ENCODE data around the gene PLPPR3. TPM values are rescaled to one million over a fixed set of nuclear protein-coding genes. Genes with fewer than 3 reads are reported as not detected.
"Not testable (repeated sequence)": the region's sequence is repeated elsewhere in the genome, so short reads cannot be mapped to it uniquely, and the experiment has no call there.

PLPPR3 gene
- total RNA-seq, 1 experiment from 2014 or later: 63.7 TPM

- POLR2A ChIA-PET: no interaction called here
- ATAC-seq: no peak
Observed at GRCh38 chr19:824885-825284, 3.1 kb upstream of the PLPPR3 start.

GRCh38 chr19:823565-824121 is 1.9 kb upstream of the PLPPR3 start:
- in situ Hi-C loops (cut with HindIII; ENCODE audit: low pct_unique_long_range_greater_than_20kb, low sequenced_read_pairs) (no loop called here), intact Hi-C loops (cut with micrococcal nuclease; ENCODE audit: unreplicated experiment) (no loop called here)
- CTCF ChIA-PET: no interaction called here
- DNase-seq (ENCODE audit: low read depth, low spot score) (no peak), ATAC-seq (peak; percentile 79)
- Histone ChIP-seq H3K4me3 (ENCODE audit: low read depth in 2 of 2, low read length in 2 of 2) (peak overlapping the region in 1 of 2 experiments; percentile 15; a peak in 1 of 4 replicates), H3K27me3 (ENCODE audit: control insufficient read depth, insufficient read depth, low read length) (no peaks in the 10 kb centered on the region), H3K9me3 (ENCODE audit: control insufficient read depth, insufficient read depth, low read depth, low read length) (no peaks in the 10 kb centered on the region), H3K4me1 (ENCODE audit: control insufficient read depth, insufficient read depth, low read length) (peaks cover 10% of the 10 kb centered on the region), H3K36me3 (ENCODE audit: control insufficient read depth, insufficient read depth, low read length) (no peaks in the 10 kb centered on the region), H3K27ac (ENCODE audit: low read length) (peak overlapping the region; percentile 90)
- TSS peak; percentile 97 for BruUV-seq (replicated peaks)
- TF ChIP-seq POLR2AphosphoS5 (IDR thresholded peaks at IDR 0.05; ENCODE audit: low read depth, low read length): 0 out of 2 replicates have a peak, but pooled peaks have one; percentile 21
- no peak for TF ChIP-seq SIN3A (IDR thresholded peaks at IDR 0.05; ENCODE audit: borderline replicate concordance, insufficient read depth, low read depth, low read length)
- POLR2A ChIA-PET: no interaction called here

More at GRCh38 chr19:824885-825284, 3.1 kb upstream of the PLPPR3 start:
- no peaks in the 10 kb centered on the region for H3K36me3 ChIP-seq (ENCODE audit: control insufficient read depth, insufficient read depth, low read length)
- H3K9me3 ChIP-seq (ENCODE audit: control insufficient read depth, insufficient read depth, low read depth, low read length): no peaks in the 10 kb centered on the region
- DNase-seq (ENCODE audit: low read depth, low spot score): no peak
- peak overlapping the region; percentile 66; the same call in 1 of the 2 replicates for H3K27ac ChIP-seq (ENCODE audit: low read length)
- no peak overlapping the region for H3K4me3 ChIP-seq (ENCODE audit: low read depth in 2 of 2, low read length in 2 of 2)
- BruUV-seq (replicated peaks): no TSS peak
- in situ Hi-C loops (cut with HindIII; ENCODE audit: low pct_unique_long_range_greater_than_20kb, low sequenced_read_pairs): no loop called here
- H3K27me3 ChIP-seq (ENCODE audit: control insufficient read depth, insufficient read depth, low read length): no peaks in the 10 kb centered on the region
- H3K4me1 ChIP-seq (ENCODE audit: control insufficient read depth, insufficient read depth, low read length): peaks cover 10% of the 10 kb centered on the region
- TF ChIP-seq CTCF (IDR thresholded peaks at IDR 0.05) (no peak), TCF7L2 (IDR thresholded peaks at IDR 0.05; ENCODE audit: low read depth, low read length) (no peak), SIN3A (IDR thresholded peaks at IDR 0.05; ENCODE audit: borderline replicate concordance, insufficient read depth, low read depth, low read length) (no peak), POLR2AphosphoS5 (IDR thresholded peaks at IDR 0.05; ENCODE audit: low read depth, low read length) (no peak), REST (IDR thresholded peaks at IDR 0.05; ENCODE audit: insufficient read depth in 1 of 2, low read depth in 2 of 2, low read length in 1 of 2) (no peak)
- CTCF ChIA-PET: no interaction called here
- intact Hi-C loops (cut with micrococcal nuclease; ENCODE audit: unreplicated experiment): no loop called here

GRCh38 chr19:821231-821824 is 427 bp downstream of the PLPPR3 start:
- no peaks in the 10 kb centered on the region for H3K36me3 ChIP-seq (ENCODE audit: control insufficient read depth, insufficient read depth, low read length)
- peak overlapping the region; percentile 46 to 48 for H3K4me3 ChIP-seq (ENCODE audit: low read depth in 2 of 2, low read length in 2 of 2)
- intact Hi-C loops (cut with micrococcal nuclease; ENCODE audit: unreplicated experiment): no loop called here
- no peaks in the 10 kb centered on the region for H3K9me3 ChIP-seq (ENCODE audit: control insufficient read depth, insufficient read depth, low read depth, low read length)
- H3K27ac ChIP-seq (ENCODE audit: low read length): peak overlapping the region; percentile 29; the same call in 1 of the 2 replicates
- in situ Hi-C loops (cut with HindIII; ENCODE audit: low pct_unique_long_range_greater_than_20kb, low sequenced_read_pairs): no loop called here
- DNase-seq (ENCODE audit: low read depth, low spot score): no peak
- peaks cover 8% of the 10 kb centered on the region for H3K4me1 ChIP-seq (ENCODE audit: control insufficient read depth, insufficient read depth, low read length)
- no TSS peak for BruUV-seq (replicated peaks)
- no peaks in the 10 kb centered on the region for H3K27me3 ChIP-seq (ENCODE audit: control insufficient read depth, insufficient read depth, low read length)
- ChIA-PET CTCF (no interaction called here), POLR2A (no interaction called here)
- TF ChIP-seq POLR2AphosphoS5 (IDR thresholded peaks at IDR 0.05; ENCODE audit: low read depth, low read length): no peak
- no peak for TF ChIP-seq TCF7L2 (IDR thresholded peaks at IDR 0.05; ENCODE audit: low read depth, low read length)
- peak; percentile 1; the same call in 1 of the 2 replicates for ATAC-seq

GRCh38 chr19:820212-820611 is 1.5 kb downstream of the PLPPR3 start:
- H3K27me3 ChIP-seq (ENCODE audit: control insufficient read depth, insufficient read depth, low read length); H3K9me3 ChIP-seq (ENCODE audit: control insufficient read depth, insufficient read depth, low read depth, low read length); POLR2A ChIA-PET; in situ Hi-C loops (cut with HindIII; ENCODE audit: low pct_unique_long_range_greater_than_20kb, low sequenced_read_pairs); DNase-seq (ENCODE audit: low read depth, low spot score); H3K4me1 ChIP-seq (ENCODE audit: control insufficient read depth, insufficient read depth, low read length); BruUV-seq (replicated peaks); H3K27ac ChIP-seq (ENCODE audit: low read length); H3K36me3 ChIP-seq (ENCODE audit: control insufficient read depth, insufficient read depth, low read length); CTCF ChIA-PET; ATAC-seq; intact Hi-C loops (cut with micrococcal nuclease; ENCODE audit: unreplicated experiment); H3K4me3 ChIP-seq (ENCODE audit: low read depth in 2 of 2, low read length in 2 of 2): not testable (repeated sequence)
